HG03175 (cell line): ENCODE data around the gene ZNF84.

Experiments used
- ATAC-seq: cut with Tn5 transposase; IDR thresholded peaks from one replicate; pipeline ENCODE4 v1.9.1; 2021; ENCODE audit warnings: mild to moderate bottlenecking, moderate library complexity; ENCODE audit not compliant: unreplicated experiment

Gene ZNF84

GRCh38 chr12:133037207-133038005 lies at the start of gene ZNF84:
TSS of gene ZNF84 (plus strand) at chr12:133037509. CDS start at chr12:133041468, 3,959 bp downstream.
- ATAC-seq = peak; percentile 96

GRCh38 chr12:132998741-132999140 lies 38.6 kb upstream of the ZNF84 start:
- ATAC-seq = no peak

GRCh38 chr12:133010657-133011297 lies 26.5 kb upstream of the ZNF84 start:
- ATAC-seq = no peak

- ATAC-seq = no peak
Measured at GRCh38 chr12:133023566-133023965, 13.7 kb upstream of the ZNF84 start.

- ATAC-seq = no peak
Measured at GRCh38 chr12:133026996-133027395, 10.3 kb upstream of the ZNF84 start.

- no peak for ATAC-seq
Measured at GRCh38 chr12:133038118-133038709, 905 bp downstream of the ZNF84 start.

GRCh38 chr12:133046698-133047097 lies 9.4 kb downstream of the ZNF84 start:
- no peak for ATAC-seq

- no peak for ATAC-seq
Measured at GRCh38 chr12:133057446-133057845, 20.1 kb downstream of the ZNF84 start.

- no peak for ATAC-seq
Measured at GRCh38 chr12:133058203-133059113, 21.1 kb downstream of the ZNF84 start.

- no peak for ATAC-seq
Measured at GRCh38 chr12:133061954-133062353, 24.6 kb downstream of the ZNF84 start.

- no peak for ATAC-seq
Measured at GRCh38 chr12:133063556-133063955, 26.2 kb downstream of the ZNF84 start.

GRCh38 chr12:133073836-133074235 lies 36.5 kb downstream of the ZNF84 start:
- ATAC-seq = no peak

- ATAC-seq = peak; percentile 79
Measured at GRCh38 chr12:133080026-133080367, 42.7 kb downstream of the ZNF84 start.

GRCh38 chr12:133080368-133081158 lies 43.3 kb downstream of the ZNF84 start, which contains the start of gene ZNF140:
TSS of gene ZNF140 (plus strand) at chr12:133080923. CDS start at chr12:133081321, 398 bp downstream.
- ATAC-seq = peak; percentile 77

- ATAC-seq = no peak
Measured at GRCh38 chr12:133081159-133081780, 44.0 kb downstream of the ZNF84 start.

- ATAC-seq = no peak
Measured at GRCh38 chr12:133083345-133083744, 46.0 kb downstream of the ZNF84 start.

- ATAC-seq = no peak
Measured at GRCh38 chr12:133105620-133106019, 68.3 kb downstream of the ZNF84 start.

- ATAC-seq = no peak
Measured at GRCh38 chr12:133106253-133106652, 68.9 kb downstream of the ZNF84 start.

GRCh38 chr12:133107121-133107520 lies 69.8 kb downstream of the ZNF84 start:
- ATAC-seq = no peak

GRCh38 chr12:133108150-133108549 lies 70.8 kb downstream of the ZNF84 start:
- ATAC-seq = no peak
